ENCODE measurements around the gene GATAD2B.

DNA sequence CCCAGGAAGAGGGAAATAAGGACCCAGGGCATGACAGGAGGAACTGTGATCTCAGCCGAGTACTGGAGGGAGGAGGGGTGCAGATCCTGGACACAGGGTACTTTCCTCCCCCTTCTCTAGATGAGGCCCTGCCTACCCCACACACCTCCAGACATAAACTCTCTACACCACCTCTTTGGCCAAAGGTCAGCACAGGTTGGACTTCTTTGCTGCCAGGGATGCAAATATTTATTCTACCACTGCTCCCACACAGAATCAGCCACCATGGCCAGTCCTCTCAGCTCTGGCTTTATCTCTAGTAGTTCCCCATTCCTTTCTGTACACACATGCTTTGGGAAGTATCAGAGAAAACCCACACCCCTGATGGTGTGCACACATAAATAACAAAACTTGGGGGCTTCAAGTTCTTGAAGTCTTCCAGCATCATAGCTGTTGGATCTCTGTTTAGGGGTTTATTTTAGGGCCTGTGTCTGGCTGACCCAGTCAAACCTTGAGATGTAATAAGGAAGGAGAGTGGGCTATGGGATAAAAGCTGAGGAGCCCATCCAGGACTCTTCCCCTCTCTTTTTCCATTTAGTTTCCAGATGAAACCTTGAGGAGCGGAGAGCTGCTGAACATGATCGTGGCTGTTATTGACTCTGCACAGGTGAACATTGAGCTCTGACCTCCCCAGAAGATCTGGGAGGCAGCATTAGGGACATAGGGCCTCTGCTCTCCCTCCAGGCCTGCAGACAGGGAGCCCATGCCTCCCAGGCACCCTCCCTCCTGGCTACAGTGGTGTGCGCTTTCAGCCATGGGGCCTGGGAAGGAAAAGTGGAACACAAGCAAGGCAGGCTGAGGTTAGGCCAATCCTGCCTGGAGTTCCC lies 154.2 kb downstream of the GATAD2B start:
- TF ChIP-seq, protein P1, sequence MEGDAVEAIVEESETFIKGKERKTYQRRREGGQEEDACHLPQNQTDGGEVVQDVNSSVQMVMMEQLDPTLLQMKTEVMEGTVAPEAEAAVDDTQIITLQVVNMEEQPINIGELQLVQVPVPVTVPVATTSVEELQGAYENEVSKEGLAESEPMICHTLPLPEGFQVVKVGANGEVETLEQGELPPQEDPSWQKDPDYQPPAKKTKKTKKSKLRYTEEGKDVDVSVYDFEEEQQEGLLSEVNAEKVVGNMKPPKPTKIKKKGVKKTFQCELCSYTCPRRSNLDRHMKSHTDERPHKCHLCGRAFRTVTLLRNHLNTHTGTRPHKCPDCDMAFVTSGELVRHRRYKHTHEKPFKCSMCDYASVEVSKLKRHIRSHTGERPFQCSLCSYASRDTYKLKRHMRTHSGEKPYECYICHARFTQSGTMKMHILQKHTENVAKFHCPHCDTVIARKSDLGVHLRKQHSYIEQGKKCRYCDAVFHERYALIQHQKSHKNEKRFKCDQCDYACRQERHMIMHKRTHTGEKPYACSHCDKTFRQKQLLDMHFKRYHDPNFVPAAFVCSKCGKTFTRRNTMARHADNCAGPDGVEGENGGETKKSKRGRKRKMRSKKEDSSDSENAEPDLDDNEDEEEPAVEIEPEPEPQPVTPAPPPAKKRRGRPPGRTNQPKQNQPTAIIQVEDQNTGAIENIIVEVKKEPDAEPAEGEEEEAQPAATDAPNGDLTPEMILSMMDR (IDR thresholded peaks at IDR 0.05), result no peak
- no peak for TF ChIP-seq POLR2A (IDR thresholded peaks at IDR 0.05)
- TF ChIP-seq POLR2AphosphoS5 (IDR thresholded peaks at IDR 0.05), result peak in 1 of 3 donors; percentile 10
